H9 (cell line): Measurements from ENCODE around the gene CRABP1. TPM values are rescaled to one million over a fixed set of nuclear protein-coding genes. Genes with fewer than 3 reads are reported as not detected.

Experiments used
- DNase-seq: peaks from one replicate; pipeline ENCODE4 v3.0.0-alpha.2; 2017
- H2AFZ ChIP-seq: one replicate; pipeline ENCODE4 v1.6.1; 2013; ENCODE audit warnings: mild to moderate bottlenecking, low read length, control low read depth, moderate library complexity
- H2AK5ac ChIP-seq: 2 replicates; pipeline ENCODE4 v1.6.1; 2013; ENCODE audit warnings: low read length, control low read depth, mixed read lengths; ENCODE audit not compliant: insufficient read length
- H2BK120ac ChIP-seq: one replicate; pipeline ENCODE4 v1.6.1; 2013; ENCODE audit warnings: low read depth, mild to moderate bottlenecking, low read length, control low read depth, inconsistent platforms; ENCODE audit not compliant: poor library complexity, severe bottlenecking
- H2BK12ac ChIP-seq: 2 replicates; pipeline ENCODE4 v1.6.1; 2013; ENCODE audit warnings: low read length, control low read depth, mixed read lengths, low read depth; ENCODE audit not compliant: insufficient read length
- H2BK15ac ChIP-seq: 2 replicates; pipeline ENCODE4 v1.6.1; 2013; ENCODE audit warnings: low read depth, low read length, control low read depth
- H2BK20ac ChIP-seq: one replicate; pipeline ENCODE4 v1.6.1; 2013; ENCODE audit warnings: low read depth, mild to moderate bottlenecking, low read length, control low read depth, inconsistent platforms; ENCODE audit not compliant: poor library complexity, severe bottlenecking
- H2BK5ac ChIP-seq: 2 replicates; pipeline ENCODE4 v1.6.1; 2013; ENCODE audit warnings: low read length, control low read depth, mixed read lengths; ENCODE audit not compliant: insufficient read length
- H3K14ac ChIP-seq: 2 replicates; pipeline ENCODE4 v1.6.1; 2013; ENCODE audit warnings: low read length, control low read depth; ENCODE audit not compliant: insufficient read depth
- H3K18ac ChIP-seq: 2 replicates; pipeline ENCODE4 v1.6.1; 2013; ENCODE audit warnings: low read depth, mild to moderate bottlenecking, mixed read lengths, low read length, control low read depth; ENCODE audit not compliant: insufficient read length
- H3K23ac ChIP-seq: 2 replicates; pipeline ENCODE4 v1.6.1; 2013; ENCODE audit warnings: low read length, control low read depth, mixed read lengths, low read depth; ENCODE audit not compliant: insufficient read length
- H3K23me2 ChIP-seq: 2 replicates; pipeline ENCODE4 v1.6.1; 2013; ENCODE audit warnings: low read depth, mild to moderate bottlenecking, mixed read lengths, low read length, control low read depth; ENCODE audit not compliant: insufficient read length, poor library complexity, severe bottlenecking
- H3K27ac ChIP-seq: 2 replicates; pipeline ENCODE4 v1.5.1; 2013; ENCODE audit warnings: low read length, control low read depth, mixed read lengths, low read depth; ENCODE audit not compliant: insufficient read length
- H3K27me3 ChIP-seq: 2 replicates; pipeline ENCODE4 v1.6.1; 2013; ENCODE audit warnings: low read length, control low read depth, inconsistent platforms; ENCODE audit not compliant: insufficient read depth
- H3K4ac ChIP-seq: 2 replicates; pipeline ENCODE4 v1.6.1; 2013; ENCODE audit warnings: low read depth, mild to moderate bottlenecking, control low read depth, inconsistent platforms, low read length, moderate library complexity
- H3K4me1 ChIP-seq: 2 replicates; pipeline ENCODE4 v1.6.1; 2013; ENCODE audit warnings: low read length, control low read depth, inconsistent platforms; ENCODE audit not compliant: insufficient read depth
- H3K4me2 ChIP-seq: 2 replicates; pipeline ENCODE4 v1.6.1; 2013; ENCODE audit warnings: low read length, control low read depth, mixed read lengths; ENCODE audit not compliant: insufficient read length, insufficient read depth
- H3K56ac ChIP-seq: 2 replicates; pipeline ENCODE4 v1.6.1; 2013; ENCODE audit warnings: low read depth, mild to moderate bottlenecking, mixed read lengths, low read length, control low read depth; ENCODE audit not compliant: insufficient read length
- H3K79me1 ChIP-seq: 2 replicates; pipeline ENCODE4 v1.6.1; 2013; ENCODE audit warnings: low read depth, mild to moderate bottlenecking, moderate library complexity, low read length, control low read depth, inconsistent platforms; ENCODE audit not compliant: insufficient read depth, poor library complexity, severe bottlenecking
- H3K79me2 ChIP-seq: 2 replicates; pipeline ENCODE4 v1.6.1; 2013; ENCODE audit warnings: low read length, control low read depth, inconsistent platforms; ENCODE audit not compliant: insufficient read depth
- H3K9ac ChIP-seq: 2 replicates; pipeline ENCODE4 v1.6.1; 2013; ENCODE audit warnings: low read length, control low read depth, mixed read lengths; ENCODE audit not compliant: insufficient read length; ENCODE audit errors: extremely low read depth
- H3K9me3 ChIP-seq: one replicate; pipeline ENCODE4 v1.6.1; 2013; ENCODE audit warnings: low read depth, low read length, inconsistent platforms; ENCODE audit not compliant: control insufficient read depth
- H3T11ph ChIP-seq: one replicate; pipeline ENCODE4 v1.6.1; 2013; ENCODE audit warnings: mild to moderate bottlenecking, low read length, control low read depth, inconsistent platforms
- H4K20me1 ChIP-seq: one replicate; pipeline ENCODE4 v1.6.1; 2013; ENCODE audit not compliant: control insufficient read depth, insufficient read length, insufficient read depth
- H4K5ac ChIP-seq: 2 replicates; pipeline ENCODE4 v1.6.1; 2013; ENCODE audit warnings: low read depth, mild to moderate bottlenecking, mixed read lengths, low read length, control low read depth; ENCODE audit not compliant: insufficient read length
- H4K8ac ChIP-seq: replicated peaks from 2 replicates; pipeline ENCODE4 v1.6.1; 2013; ENCODE audit warnings: low read length, control low read depth, mixed read lengths, low read depth; ENCODE audit not compliant: insufficient read length
- H4K91ac ChIP-seq: 2 replicates; pipeline ENCODE4 v1.6.1; 2013; ENCODE audit warnings: low read depth, mild to moderate bottlenecking, moderate library complexity, mixed read lengths, low read length, control low read depth; ENCODE audit not compliant: insufficient read length
- H3K27ac Mint-ChIP-seq, 3 experiments: 2 replicates in 2 of 3; 3 replicates in 1 of 3; pipeline ENCODE4 v1.8.0; 2020 to 2021; ENCODE audit warnings: mixed read lengths in 3 of 3, mild to moderate bottlenecking in 1 of 3, moderate library complexity in 1 of 3
- H3K27me3 Mint-ChIP-seq: 2 replicates; pipeline ENCODE4 v1.8.0; 2021; ENCODE audit warnings: low read depth, mild to moderate bottlenecking, moderate library complexity, mixed read lengths
- H3K36me3 Mint-ChIP-seq, 3 experiments: 2 replicates in 2 of 3; 3 replicates in 1 of 3; pipeline ENCODE4 v1.8.0; 2020 to 2021; ENCODE audit warnings: low read depth in 3 of 3, mixed read lengths in 3 of 3; ENCODE audit not compliant: insufficient read depth in 1 of 3
- H3K4me1 Mint-ChIP-seq, 2 experiments: 2 replicates each; pipeline ENCODE4 v1.8.0; 2020; ENCODE audit warnings: mixed read lengths in 2 of 2
- H3K4me3 Mint-ChIP-seq, 2 experiments: 2 replicates in 1 of 2; 3 replicates in 1 of 2; pipeline ENCODE4 v1.8.0; 2020 to 2021; ENCODE audit warnings: mild to moderate bottlenecking in 2 of 2, mixed read lengths in 2 of 2, moderate library complexity in 1 of 2
- H3K9me3 Mint-ChIP-seq, 2 experiments: 2 replicates in 1 of 2; 3 replicates in 1 of 2; pipeline ENCODE4 v1.8.0; 2020; ENCODE audit warnings: mild to moderate bottlenecking in 2 of 2, mixed read lengths in 2 of 2, moderate library complexity in 1 of 2
- CTCF ChIP-seq: fragments of 200-600 bp; sonication (generic); conservative IDR thresholded peaks from 3 replicates; pipeline ENCODE4 v1.8.0; 2021; ENCODE audit warnings: antibody characterized with exemption, mild to moderate bottlenecking
- WGBS: extraction: QIAGEN DNeasy Blood & Tissue Kit; methylation state at CpG from one replicate; pipeline ENCODE4 v1.1.7; 2013; ENCODE audit warnings: missing lambda C conversion rate, low lambda C conversion rate, mixed read lengths; ENCODE audit not compliant: insufficient read length; ENCODE audit errors: extremely low coverage; 5-methylcytosine and 5-hydroxymethylcytosine counted together
- total RNA-seq: library from RNA; stranded (reverse); gene quantifications from 2 replicates; pipeline ENCODE4 v1.2.1, GENCODE V29; 2021

The CRABP1 gene
- total RNA-seq, 1 experiment from 2014 or later, result 93.1 TPM

- no peaks in the 10 kb centered on the region for H3K4me1 ChIP-seq
- no peaks in the 10 kb centered on the region for H3K9me3 ChIP-seq
- no peaks in the 10 kb centered on the region for H3K27me3 ChIP-seq
- no peak overlapping the region for H4K5ac ChIP-seq
- no peaks in the 10 kb centered on the region for H3K79me1 ChIP-seq
- TF ChIP-seq CTCF, result no peak
- H2BK12ac ChIP-seq, result no peak overlapping the region
- no peak overlapping the region for H2AFZ ChIP-seq
- no peak overlapping the region for H3K56ac ChIP-seq
- H3K14ac ChIP-seq, result peak overlapping the region; percentile 2; the same call in 1 of the 2 replicates
- H2BK20ac ChIP-seq, result no peak overlapping the region
- no peak overlapping the region for H2BK15ac ChIP-seq
- DNase-seq, result no peak
- peak overlapping the region in 1 of 3 experiments; percentile 58; a peak in 1 of 7 replicates for H3K27ac Mint-ChIP-seq
- peaks cover 20% of the 10 kb centered on the region for H3K27me3 Mint-ChIP-seq
- no peaks in the 10 kb centered on the region; a peak in 1 of 7 replicates for H3K36me3 Mint-ChIP-seq
- no peaks in the 10 kb centered on the region for H4K20me1 ChIP-seq
- H3K9me3 Mint-ChIP-seq, result no peaks in the 10 kb centered on the region
- no peak overlapping the region for H2AK5ac ChIP-seq
- H4K8ac ChIP-seq, result no peak overlapping the region
- no peaks in the 10 kb centered on the region for H3K23me2 ChIP-seq
- H3K27ac ChIP-seq, result no peak overlapping the region
- no peak overlapping the region for H2BK120ac ChIP-seq
- H3T11ph ChIP-seq, result no peak overlapping the region
- no peaks in the 10 kb centered on the region for H3K79me2 ChIP-seq
- H3K23ac ChIP-seq, result no peak overlapping the region
- no peak overlapping the region for H3K4me2 ChIP-seq
- peaks cover 6 to 21% of the 10 kb centered on the region in 2 experiments for H3K4me1 Mint-ChIP-seq
- no peak overlapping the region for H3K9ac ChIP-seq
- no peak overlapping the region for H3K18ac ChIP-seq
- H4K91ac ChIP-seq, result no peak overlapping the region
- 0 out of 5 replicates have a peak overlapping the region, but pooled peaks of 1 of the 2 experiments have one; percentile 35 for H3K4me3 Mint-ChIP-seq
- no peak overlapping the region for H3K4ac ChIP-seq
- no peak overlapping the region for H2BK5ac ChIP-seq
- no CpG with 5 or more reads among the region's 9 CpGs for WGBS
These were observed 35.7 kb upstream of the CRABP1 start for GRCh38 chr15:78304216-78305066.
